ENCODE results near the gene UBL3. TPM values are rescaled to one million over a fixed set of nuclear protein-coding genes. Genes with fewer than 3 reads are reported as not detected.
A peak's percentile ranks its signal among the peaks of the same experiment; 100 is the strongest.

Gene UBL3
- total and polyA plus RNA-seq, 9 donors: 22.5 to 41.4 (median 32.3) TPM

DNA sequence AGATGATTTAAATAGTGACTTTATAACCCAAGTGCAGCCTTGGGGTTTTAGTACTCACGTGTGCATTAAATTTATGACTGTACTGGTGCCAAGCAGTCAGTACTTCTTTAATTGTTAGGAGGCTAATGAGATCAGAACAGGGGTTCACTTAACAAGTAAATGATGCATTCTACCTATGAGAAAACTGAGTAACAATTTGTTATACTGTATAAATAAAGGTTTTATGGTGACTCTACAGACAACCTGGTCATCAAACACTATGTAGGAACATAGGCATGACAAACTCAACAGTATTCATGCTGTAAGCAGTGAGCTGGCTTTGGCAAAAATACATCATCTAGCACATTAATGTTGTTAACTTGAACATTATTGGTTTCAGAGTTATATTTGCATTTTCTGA lies 75.6 kb downstream of the UBL3 start:
- Histone ChIP-seq H3K4me1 (ENCODE audit: insufficient read depth) (no peaks in the 10 kb centered on the region), H3K9me3 (no peaks in the 10 kb centered on the region), H3K4me3 (no peak overlapping the region), H3K27ac (no peak overlapping the region), H3K27me3 (no peaks in the 10 kb centered on the region), H3K36me3 (no peaks in the 10 kb centered on the region)
- no peak for DNase-seq
- TF ChIP-seq, protein P1, sequence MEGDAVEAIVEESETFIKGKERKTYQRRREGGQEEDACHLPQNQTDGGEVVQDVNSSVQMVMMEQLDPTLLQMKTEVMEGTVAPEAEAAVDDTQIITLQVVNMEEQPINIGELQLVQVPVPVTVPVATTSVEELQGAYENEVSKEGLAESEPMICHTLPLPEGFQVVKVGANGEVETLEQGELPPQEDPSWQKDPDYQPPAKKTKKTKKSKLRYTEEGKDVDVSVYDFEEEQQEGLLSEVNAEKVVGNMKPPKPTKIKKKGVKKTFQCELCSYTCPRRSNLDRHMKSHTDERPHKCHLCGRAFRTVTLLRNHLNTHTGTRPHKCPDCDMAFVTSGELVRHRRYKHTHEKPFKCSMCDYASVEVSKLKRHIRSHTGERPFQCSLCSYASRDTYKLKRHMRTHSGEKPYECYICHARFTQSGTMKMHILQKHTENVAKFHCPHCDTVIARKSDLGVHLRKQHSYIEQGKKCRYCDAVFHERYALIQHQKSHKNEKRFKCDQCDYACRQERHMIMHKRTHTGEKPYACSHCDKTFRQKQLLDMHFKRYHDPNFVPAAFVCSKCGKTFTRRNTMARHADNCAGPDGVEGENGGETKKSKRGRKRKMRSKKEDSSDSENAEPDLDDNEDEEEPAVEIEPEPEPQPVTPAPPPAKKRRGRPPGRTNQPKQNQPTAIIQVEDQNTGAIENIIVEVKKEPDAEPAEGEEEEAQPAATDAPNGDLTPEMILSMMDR (IDR thresholded peaks at IDR 0.05): no peak
- no peak for TF ChIP-seq EP300 (IDR thresholded peaks at IDR 0.05)
- TF ChIP-seq POLR2A (IDR thresholded peaks at IDR 0.05): no peak
- 69 to 90% (median 74%) methylated on average over 1 of the region's 1 CpG for WGBS, 3 donors
- intact Hi-C loops (cut with DNase I): loop anchor here in 2 of 4 donors (5.0 to 10.0 kb wide), 2 partner anchors 270 to 337 kb away; no protein-coding TSS in a partner anchor

DNA sequence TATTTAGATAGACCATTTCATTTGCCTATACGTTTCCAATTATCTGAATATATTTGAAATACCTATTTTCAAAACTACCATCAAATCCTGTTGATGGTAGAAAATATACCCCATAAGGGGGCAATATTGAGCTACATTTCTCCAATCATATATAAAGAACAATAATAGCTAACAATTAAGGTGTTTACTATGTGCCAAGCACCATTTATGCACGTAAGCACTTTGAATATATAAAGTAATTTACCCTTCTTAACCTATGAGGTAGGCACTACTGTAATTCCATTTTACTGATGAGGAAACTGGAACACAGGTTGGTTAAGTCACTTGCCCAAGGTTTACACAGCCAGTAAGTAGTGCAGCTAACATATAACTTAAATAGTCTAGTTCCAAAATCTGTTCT lies 79.2 kb downstream of the UBL3 start:
- Histone ChIP-seq H3K27ac (no peak overlapping the region), H3K4me3 (no peak overlapping the region), H3K36me3 (no peaks in the 10 kb centered on the region), H3K4me1 (ENCODE audit: insufficient read depth) (no peaks in the 10 kb centered on the region), H3K27me3 (no peaks in the 10 kb centered on the region), H3K9me3 (no peaks in the 10 kb centered on the region)
- 66 to 72% (median 66%) methylated on average over 2 of the region's 2 CpGs for WGBS, 3 donors
- TF ChIP-seq EP300 (IDR thresholded peaks at IDR 0.05) (no peak), POLR2A (IDR thresholded peaks at IDR 0.05) (no peak)
- TF ChIP-seq, protein P1 (IDR thresholded peaks at IDR 0.05): peak in 1 of 3 donors; percentile 39
- DNase-seq: no peak
- intact Hi-C loops (cut with DNase I): loop anchor here in 2 of 4 donors (5.0 to 10.0 kb wide), 2 partner anchors 266 to 341 kb away; no protein-coding TSS in a partner anchor

DNA sequence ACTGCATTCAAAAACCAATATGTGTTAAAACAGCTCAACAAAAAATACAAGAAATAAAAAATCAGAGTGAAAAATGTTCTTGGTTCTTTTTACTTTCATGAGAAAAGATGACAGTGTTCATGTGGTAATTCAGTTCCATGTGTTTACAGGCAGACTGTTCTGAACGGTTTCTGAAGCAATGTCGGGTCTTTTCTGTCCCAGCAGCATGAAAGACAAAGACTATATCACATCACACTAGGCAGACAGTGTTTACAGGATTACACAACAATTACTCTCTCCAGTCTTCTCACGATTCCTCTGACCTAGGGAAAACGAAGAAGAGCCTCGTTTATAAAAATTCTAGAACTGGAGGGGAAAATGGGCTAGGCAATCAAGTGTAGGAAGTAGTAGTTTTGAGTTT lies 83.4 kb downstream of the UBL3 start:
- no peaks in the 10 kb centered on the region for H3K36me3 ChIP-seq
- 59 to 75% (median 72%) methylated on average over 5 of the region's 5 CpGs for WGBS, 3 donors
- TF ChIP-seq EP300 (IDR thresholded peaks at IDR 0.05) (no peak), POLR2A (IDR thresholded peaks at IDR 0.05) (no peak)
- TF ChIP-seq, protein P1 (IDR thresholded peaks at IDR 0.05): no peak
- no peak overlapping the region for H3K4me3 ChIP-seq
- H3K9me3 ChIP-seq: no peaks in the 10 kb centered on the region
- intact Hi-C loops (cut with DNase I): loop anchor here in 2 of 4 donors (5.0 to 10.0 kb wide), 2 partner anchors 338 to 345 kb away; no protein-coding TSS in a partner anchor
- H3K27me3 ChIP-seq: no peaks in the 10 kb centered on the region
- no peak overlapping the region for H3K27ac ChIP-seq
- DNase-seq: no peak
- no peaks in the 10 kb centered on the region for H3K4me1 ChIP-seq (ENCODE audit: insufficient read depth)

DNA sequence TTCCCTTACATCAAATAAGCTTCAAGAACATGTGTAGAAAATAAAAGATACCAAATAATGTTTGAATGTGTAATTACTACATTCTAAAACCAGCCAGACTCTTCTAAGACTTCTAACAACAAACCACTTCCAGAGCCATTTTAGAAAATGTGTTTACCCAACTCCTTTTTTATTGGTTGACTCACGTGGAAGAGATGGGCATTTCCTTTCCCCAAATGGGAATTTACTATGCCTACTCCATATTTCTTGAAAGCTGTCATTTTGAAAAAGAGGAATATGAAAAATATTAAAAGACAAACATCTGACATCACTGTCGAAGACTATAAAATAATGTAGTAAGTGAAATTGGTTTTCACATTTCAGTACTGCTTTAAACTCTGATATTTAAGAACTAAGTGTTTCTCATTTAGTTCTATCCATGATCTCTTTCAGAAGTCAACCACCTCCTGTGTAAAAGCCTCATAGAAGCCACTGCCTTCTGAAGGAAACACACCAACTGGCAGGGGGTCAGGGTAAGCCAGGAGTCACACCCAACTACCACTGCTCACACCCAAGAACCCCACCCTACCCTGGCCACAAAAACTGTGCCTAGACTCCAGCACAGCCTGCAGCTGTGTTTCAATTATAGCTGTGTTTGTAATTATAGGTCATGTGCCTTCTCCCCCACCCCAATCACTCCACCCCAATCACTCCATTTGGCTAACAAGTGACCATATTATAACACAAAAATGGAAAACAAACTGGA lies 86.8 kb downstream of the UBL3 start:
- Histone ChIP-seq H3K9me3 (no peaks in the 10 kb centered on the region), H3K27me3 (no peaks in the 10 kb centered on the region), H3K27ac (no peak overlapping the region), H3K4me3 (no peak overlapping the region), H3K36me3 (no peaks in the 10 kb centered on the region), H3K4me1 (ENCODE audit: insufficient read depth) (no peaks in the 10 kb centered on the region)
- no peak for DNase-seq
- WGBS, 3 donors: 86 to 95% (median 94%) methylated on average over 2 of the region's 2 CpGs
- intact Hi-C loops (cut with DNase I): loop anchor here in 1 of 4 donors (10.0 kb wide), 1 partner anchor 341 kb away; no protein-coding TSS in a partner anchor
- TF ChIP-seq, protein P1 (IDR thresholded peaks at IDR 0.05): no peak
- TF ChIP-seq POLR2A (IDR thresholded peaks at IDR 0.05): no peak
- TF ChIP-seq EP300 (IDR thresholded peaks at IDR 0.05): no peak

Measured in ovary (tissue), 9 donors.